HG02642 (cell line): ENCODE data around the gene AGRN.
"Not testable (repeated sequence)": the region's sequence is repeated elsewhere in the genome, so short reads cannot be mapped to it uniquely, and the experiment has no call there.

Experiments used
- ATAC-seq: cut with Tn5 transposase; IDR thresholded peaks from one replicate; pipeline ENCODE4 v1.9.1; 2021; ENCODE audit warnings: mild to moderate bottlenecking; ENCODE audit not compliant: unreplicated experiment, poor library complexity

The AGRN gene

GRCh38 chr1:1074631-1075147 is 54.8 kb downstream of the AGRN start:
- no peak for ATAC-seq

GRCh38 chr1:1075148-1075935 is 55.4 kb downstream of the AGRN start:
- no peak for ATAC-seq

- ATAC-seq, result not testable (repeated sequence)
These were observed 57.5 kb downstream of the AGRN start for GRCh38 chr1:1077396-1077795.

- ATAC-seq, result no peak
These were observed 59.6 kb downstream of the AGRN start for GRCh38 chr1:1079408-1080121.

- ATAC-seq, result no peak
These were observed 60.3 kb downstream of the AGRN start for GRCh38 chr1:1080122-1080757.

GRCh38 chr1:1080951-1081310 is 61.0 kb downstream of the AGRN start:
- ATAC-seq, result no peak

GRCh38 chr1:1081311-1082238 is 61.7 kb downstream of the AGRN start:
- no peak for ATAC-seq

GRCh38 chr1:1082239-1082775 is 62.4 kb downstream of the AGRN start:
- no peak for ATAC-seq

- no peak for ATAC-seq
These were observed 63.0 kb downstream of the AGRN start for GRCh38 chr1:1082776-1083415.

GRCh38 chr1:1083416-1084371 is 63.8 kb downstream of the AGRN start:
- no peak for ATAC-seq

- no peak for ATAC-seq
These were observed 64.7 kb downstream of the AGRN start for GRCh38 chr1:1084372-1085170.

GRCh38 chr1:1085171-1085841 is 65.4 kb downstream of the AGRN start:
- no peak for ATAC-seq

- ATAC-seq, result no peak
These were observed 66.3 kb downstream of the AGRN start for GRCh38 chr1:1085911-1086841.

- no peak for ATAC-seq
These were observed 67.0 kb downstream of the AGRN start for GRCh38 chr1:1086911-1087341.

GRCh38 chr1:1087351-1088028 is 67.6 kb downstream of the AGRN start:
- no peak for ATAC-seq
